HG03457 (cell line): Measurements from ENCODE around the gene HOMER3.
"Not testable (repeated sequence)": the region's sequence is repeated elsewhere in the genome, so short reads cannot be mapped to it uniquely, and the experiment has no call there.

Experiments used
- ATAC-seq: cut with Tn5 transposase; IDR thresholded peaks from one replicate; pipeline ENCODE4 v1.9.1; 2021; ENCODE audit warnings: moderate number of reproducible peaks; ENCODE audit not compliant: unreplicated experiment

The HOMER3 gene

DNA sequence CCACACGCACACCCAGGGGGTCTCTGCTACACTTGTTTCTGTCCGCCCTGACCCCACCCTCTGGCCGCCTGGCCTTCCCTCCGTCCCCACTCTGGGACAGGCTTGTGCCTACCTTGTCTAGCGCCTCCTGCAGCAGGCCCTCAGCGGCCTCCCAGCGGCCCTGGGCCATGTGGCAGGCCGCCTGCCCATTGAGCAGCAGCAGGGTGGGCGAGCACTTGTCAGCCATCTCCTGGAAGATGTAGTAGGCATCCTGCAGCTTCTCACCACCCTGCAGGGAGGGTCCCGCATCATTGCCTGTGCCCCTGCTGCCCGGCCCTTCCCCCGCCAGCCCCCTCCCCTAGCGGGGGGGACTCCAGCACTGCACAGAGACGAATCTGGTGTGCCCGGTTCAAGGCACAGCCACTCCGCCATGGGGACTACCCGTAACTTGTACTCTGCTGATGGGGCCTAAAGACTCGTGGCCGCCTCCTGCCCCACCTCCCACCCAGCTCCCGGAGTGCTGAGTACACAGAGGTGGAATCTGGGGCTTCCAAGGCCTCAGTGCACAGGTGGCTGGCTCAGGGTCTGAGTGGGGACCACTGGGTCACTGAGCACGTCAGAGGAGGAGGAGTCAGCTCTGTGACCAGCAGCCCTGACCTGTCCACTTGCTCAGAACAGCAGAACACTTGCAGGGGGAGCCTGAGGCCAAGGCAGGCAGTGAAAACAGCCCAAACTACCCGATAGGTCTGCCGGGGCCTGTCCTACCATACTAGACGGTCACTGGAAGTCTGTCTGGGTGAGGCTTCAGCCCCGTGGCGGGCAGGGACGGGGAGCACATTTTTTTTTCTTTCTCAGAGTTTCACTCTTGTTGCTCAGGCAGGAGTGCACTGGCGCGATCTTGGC, 37.6 kb downstream of the HOMER3 start:
- no peak for ATAC-seq

DNA sequence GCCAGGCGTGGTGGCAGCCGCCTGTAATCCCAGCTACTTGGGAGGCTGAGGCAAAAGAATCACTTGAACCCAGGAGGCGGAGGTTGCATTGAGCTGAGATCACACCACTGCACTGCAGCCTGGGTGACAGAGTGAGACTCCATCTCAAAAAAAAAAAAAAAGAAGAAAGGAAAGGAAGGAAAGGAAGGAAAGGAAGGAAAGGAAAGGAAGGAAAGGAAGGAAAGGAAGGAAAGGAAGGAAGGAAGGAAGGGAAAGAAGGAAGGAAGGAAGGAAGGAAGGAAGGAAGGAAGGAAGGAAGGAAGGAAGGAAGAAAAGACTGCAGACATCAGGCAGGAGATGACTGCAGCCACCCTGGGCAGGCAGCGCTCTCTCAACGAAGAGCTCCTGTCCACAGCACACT, 38.5 kb downstream of the HOMER3 start:
- ATAC-seq = not testable (repeated sequence)

DNA sequence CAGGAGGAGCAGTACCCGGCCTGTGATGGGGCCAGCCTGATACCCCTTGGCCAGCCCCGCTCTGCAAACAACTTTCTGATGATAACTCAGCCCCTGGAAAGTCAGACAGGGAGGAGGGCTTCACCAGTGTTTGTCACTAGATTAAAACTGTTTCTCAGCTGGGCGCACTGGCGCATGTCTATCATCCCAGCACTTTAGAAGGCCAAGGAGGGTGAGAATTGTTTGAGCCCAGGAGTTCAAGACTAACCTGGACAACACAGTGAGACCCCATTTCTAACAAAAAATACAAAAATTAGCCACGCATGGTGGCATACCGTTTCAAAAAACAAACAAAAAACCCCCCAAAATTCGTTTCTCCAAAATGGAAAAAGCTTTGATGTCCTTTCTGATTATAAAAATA, 39.5 kb downstream of the HOMER3 start:
- no peak for ATAC-seq

DNA sequence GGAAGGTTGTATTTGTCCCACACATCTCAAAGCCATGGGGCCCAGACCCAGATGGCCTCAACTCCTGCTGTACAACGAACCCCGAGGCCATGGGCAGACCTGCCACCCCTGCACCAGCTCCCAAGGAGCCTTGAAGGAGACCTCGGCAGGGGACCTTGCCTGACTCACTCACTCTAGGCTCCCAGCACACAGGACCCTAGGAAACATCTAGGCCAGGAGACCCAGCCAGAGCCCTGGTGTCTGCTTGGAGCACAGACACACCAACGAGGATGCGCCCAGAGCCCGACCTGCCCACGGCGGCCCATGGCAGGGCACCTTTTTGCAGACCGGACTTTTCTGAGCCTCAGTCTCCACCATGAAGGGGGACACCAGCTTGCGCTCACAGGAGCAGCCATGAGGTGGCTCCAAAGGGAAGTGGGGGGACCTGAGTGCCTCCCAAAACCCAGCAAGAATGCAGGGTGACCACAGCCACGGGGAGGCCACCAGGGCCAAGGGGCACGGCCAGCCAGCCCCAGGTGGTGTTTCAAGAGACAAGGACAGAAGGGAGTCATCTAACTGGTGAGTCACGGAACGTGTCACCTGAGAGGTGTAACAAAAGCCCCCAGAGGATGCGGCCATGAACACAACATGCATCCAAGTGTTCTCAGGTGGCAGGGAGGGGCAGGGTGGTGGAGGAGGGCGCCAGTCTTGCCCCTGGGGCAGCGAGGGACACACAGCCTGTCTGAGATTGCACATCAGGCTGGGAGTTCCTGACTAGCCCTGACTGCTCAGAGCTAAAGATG, 40.1 kb downstream of the HOMER3 start:
- ATAC-seq = no peak

DNA sequence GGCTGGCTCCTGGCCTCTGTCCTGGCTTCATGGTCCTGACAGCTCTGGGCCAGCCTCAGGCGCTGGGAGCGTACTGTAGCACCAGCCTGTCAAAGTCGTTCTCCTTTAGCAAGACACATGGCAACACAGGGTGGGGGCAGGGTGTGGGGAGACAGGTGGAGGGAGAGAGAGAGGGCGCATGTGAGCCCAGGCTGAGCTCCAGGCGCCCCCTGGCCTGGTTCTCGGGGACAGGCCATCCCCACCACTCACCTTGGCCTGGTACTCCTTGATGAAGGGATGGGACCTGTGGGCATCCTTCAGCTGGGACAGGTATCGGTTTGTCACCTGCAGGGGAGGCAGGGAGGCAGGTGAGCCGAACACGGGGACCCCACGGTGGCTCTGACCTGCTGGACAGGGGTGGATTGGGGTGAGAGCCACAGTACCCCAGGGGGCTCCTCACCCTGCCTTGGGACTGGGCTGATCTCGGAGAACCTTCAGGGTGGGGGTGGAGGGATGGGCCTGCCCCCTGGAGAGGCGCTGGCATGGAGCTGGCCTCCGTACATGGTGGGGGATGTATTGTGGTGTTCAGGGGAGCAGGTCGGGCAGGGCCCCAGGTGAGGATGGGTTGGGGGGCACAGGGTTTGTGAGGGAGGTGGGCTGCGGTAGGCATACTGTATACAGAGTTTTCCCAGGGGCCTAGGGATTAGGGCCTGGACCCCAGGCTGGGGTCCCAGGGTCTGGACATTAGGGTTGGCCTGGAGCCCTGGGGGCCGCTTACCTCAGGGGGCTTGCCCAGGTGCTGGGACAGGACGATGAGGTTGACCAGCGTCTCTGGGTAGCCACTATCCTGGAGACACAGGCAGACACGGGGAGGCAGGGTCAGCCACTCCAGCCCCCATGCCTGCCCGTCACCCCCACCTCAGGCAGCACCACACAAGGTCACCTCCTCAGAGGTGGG, 41.1 kb downstream of the HOMER3 start:
- no peak for ATAC-seq

DNA sequence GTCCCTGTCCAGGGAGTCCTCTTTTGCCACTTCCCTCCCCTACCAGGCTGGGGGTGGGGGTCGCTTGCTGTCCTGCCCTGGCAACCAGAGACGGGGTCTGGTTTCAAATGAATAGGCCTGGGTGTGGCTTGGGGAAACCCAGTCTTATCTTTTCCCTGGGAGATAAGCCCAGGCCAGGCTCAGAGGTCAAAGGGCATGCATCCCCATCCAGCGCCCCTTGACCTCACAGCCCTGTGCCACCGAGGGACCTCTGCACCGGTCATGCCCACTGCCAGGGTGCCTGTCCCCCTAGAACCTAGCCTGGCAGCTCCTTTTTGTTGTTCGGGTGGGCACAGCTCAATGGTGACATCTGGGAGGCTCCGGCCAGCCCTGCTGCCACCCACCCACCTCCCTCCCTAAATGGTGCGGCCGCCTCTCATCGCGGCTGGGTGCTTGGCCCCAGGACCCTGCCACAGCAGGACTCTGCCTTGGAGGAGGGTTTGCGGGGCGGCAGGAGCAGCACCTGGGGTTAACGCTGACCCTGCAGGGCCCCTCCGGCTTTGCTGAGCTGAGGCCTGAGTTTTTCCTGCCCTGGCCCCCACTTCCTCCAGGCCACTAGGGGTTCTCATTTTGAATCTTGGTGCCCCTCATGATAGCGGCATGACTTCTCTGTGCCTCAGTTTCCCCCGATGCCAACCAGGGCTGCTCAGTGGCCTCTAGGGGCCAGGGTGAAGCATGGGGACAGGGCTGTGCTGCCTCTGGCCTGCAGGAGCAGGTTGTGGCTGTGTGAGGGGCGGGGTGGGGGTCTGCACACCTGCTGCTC, 42.2 kb downstream of the HOMER3 start:
- no peak for ATAC-seq

DNA sequence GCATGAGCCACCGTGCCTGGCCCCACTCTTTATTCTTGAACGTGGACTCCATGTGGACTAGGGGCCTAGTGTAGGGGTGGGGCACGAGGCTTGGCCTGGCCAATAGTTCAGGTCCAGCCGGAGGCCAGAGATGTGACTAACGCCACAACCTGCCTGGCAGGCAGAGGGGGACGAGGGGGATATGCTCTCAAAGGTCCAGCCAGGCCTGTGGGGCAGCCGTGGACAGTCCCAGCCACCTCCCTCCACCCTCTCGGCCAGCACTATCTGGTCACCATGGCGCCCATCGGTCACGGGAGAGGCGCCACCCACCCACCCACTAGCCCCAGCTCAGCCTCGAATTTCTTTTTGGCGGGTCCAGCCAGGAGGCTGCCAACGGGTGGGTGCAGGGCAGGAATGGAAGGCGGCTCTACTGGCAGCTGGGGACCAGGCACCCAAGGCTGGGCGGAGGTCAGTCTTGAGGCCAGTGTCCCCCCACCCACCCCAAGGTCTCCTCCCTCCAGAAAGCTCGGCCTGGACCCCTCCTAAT, 42.9 kb downstream of the HOMER3 start:
- no peak for ATAC-seq

DNA sequence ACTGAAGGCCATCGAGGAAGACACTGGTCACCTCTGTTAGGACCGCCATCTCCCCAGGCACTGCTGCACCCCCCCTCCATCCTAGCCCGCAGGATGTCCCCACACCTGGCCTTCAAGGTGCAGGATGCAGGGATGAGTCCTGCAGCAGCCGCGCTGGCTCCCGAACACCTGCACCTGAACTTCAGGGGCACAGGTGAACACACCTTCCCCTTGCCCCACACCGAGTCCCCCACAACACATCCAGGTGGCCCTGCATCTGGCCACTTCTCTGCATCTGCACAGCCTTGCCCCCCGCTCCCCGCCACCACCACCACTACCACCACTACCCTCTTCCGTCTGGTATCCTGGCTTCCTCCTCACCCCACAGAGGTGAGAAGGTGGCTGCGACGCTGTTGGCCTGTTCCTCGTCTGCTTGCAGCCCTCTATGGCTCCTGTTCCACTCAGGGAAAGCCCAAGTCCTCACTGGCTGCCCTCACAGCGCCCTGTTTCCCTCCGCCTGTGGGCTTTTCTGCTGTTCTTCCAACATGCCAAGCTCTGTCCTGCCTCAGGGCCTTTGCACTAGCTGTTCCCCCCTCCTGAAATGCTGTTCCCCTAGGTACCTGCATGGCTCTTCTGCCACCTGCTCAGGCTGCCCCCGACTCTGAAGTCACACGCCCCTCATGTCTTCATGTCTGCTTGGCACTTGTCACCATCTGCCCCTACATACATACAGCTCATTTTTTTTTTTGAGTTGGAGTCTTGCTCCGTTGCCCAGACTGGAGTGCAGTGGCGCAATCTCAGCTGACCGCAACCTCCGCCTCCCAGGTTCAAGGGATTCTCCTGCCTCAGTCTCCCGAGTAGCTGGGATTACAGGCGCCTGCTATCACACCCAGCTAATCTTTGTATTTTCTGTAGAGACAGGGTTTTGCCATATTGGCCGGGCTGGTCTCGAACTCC, 43.7 kb downstream of the HOMER3 start:
- no peak for ATAC-seq

DNA sequence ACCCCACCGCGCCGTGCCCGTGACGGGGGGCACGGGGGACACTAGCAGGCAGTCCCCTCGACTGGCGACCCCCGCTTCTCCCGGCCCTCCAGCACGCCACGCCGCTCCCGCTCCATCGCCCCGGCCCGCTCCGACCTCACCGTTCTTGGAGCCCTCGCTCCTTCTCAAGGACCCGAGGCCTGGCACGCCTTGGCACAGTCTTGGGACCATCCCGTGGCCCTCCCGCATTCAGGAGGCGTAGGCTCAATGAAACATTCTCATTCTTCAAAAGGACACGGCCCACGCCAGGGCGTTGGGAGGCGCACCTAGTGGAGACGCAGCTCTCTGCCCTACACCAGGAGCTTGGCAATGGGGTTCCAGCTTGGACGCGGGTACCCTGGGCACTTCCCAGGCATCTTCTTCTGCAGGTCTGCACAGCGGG, 44.6 kb downstream of the HOMER3 start:
- no peak for ATAC-seq

DNA sequence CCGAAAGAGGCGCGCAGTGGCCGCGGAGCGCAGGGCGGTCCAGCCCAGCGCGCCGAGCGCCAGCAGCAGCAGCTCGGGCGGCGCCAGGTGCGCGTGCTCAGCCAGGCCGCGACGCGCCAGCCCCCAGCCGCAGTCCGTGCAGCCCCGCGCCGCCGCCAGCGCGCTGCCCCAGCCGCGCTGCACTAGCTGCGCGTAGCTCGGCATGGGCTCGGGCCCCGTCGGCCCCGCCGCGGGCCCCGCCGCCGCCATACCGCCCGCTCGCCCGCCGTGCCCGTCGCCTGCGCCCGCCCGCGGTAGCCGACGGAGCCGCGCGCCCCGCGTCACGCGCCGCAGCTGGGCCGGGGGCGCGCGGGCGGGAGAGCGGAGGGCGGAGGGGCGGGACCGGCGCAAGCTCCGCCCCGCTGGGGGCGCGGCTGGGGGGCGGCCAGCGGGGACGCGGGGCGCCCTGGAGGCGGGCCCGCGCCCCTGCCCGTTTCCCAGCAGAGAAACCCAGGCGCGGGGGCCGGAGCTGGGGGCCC, 45.1 kb downstream of the HOMER3 start, which contains the start of gene CERS1:
Gene CERS1, minus strand, starts transcription at position 335 of the 518 bp plus-strand sequence. Its CDS starts 86 bp downstream, at position 249.
- ATAC-seq = no peak

DNA sequence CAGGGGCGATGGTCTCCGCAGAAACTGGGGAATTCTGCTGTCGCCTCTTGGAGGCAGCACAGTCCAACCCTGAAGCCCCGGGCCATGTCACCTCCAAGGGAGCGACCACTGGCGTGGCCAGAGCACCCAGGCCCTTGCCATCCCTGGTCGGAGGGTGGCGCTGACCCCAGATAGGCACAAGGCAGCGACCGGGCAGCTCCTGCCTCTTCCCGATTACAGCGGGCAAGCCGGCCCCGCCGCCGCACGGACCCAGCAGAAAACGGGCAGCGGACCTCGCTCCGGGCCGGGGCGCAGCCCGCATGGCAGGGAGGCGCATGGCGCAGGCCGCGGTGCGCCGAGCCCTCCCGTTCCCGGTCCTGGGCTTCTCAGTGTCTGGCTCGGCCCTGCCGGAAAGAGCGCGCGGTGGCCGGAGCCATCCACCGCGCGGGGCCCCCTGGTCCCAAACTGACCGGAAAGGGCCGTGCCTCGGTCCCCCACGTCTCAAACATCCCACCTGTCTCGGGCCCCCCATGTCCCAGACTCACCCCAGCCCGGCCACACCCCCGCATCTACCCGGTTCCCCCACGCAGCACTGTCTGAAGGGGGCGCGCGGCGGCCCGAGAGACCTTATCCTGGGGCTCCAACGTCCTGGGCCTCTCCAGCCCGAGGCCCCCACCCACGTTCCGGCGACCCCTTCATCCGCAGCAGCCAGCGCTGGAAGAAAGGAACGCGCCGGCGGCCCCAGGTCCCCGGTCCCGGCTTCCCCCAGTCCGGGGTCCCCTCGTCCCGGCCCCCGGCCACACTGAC, 45.8 kb downstream of the HOMER3 start:
- ATAC-seq = no peak

DNA sequence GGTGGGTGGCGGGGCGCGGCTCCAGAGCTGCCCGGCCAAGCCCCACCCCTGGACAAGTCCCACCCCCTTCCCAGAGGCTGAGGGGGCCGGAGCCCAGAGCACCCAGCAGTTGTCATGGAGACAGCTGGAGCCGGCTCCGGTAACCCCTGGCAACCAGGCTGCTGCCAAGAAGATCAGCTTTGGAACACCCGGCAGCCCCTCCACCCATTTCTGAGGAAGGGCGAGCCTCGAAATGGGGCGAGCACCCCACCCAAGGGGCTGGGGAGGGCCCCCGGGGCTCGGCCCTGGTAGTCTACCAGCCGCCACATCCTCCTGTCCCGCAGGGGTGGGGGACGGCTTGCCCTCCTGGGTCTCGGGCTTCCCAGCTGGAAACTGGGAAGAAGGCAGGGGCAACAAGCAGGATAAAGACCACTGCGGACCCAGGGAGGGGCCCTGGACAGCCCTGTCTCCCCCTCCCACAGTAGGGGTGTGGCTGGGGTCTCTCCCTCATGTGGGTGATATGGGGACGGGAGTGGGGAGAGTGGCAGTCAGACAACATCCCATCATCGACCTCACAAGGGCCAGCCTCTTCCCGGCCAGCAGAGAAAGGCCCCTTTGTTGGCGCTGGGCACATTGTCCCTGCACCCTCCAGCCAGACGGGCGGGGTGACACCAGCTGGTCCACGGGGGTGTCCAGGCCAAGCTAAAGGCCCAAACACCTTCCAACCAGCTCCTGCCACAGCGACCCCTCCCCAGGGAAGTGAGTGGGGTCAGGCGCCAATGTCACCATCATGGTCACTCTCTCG, 46.6 kb downstream of the HOMER3 start:
- ATAC-seq = no peak

DNA sequence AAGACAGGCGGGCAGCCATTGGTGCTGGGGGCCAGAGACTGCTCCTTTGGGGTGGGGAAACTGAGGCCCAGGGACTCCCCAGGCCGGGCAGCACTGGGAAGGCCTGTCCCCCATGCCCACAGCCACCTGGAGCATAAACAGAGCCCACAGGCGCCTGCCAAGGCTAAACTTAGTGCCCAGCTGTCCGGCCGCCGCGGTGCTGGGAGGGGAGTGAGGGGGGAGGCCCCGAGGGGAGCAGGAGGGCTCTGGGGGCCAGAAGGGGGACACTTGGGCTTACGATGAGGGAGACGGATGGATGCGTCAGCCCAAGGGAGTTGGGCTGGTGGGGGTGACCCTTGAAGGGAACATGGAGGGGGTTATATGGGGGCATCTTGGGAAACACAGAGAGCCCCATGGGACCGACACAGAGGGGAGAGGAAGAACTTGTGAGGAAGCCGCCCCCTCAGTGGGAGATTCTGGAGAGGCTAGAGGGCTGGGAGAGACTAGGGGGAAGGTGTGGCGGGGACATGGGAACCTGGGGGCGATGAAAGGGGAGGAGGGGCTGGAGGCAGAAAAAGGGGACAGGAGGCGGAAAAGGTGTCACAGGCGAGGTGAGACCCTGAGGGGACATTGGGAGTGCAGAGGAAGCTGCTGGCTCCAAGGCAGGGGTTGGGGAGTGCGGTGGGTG, 47.3 kb downstream of the HOMER3 start:
- no peak for ATAC-seq

DNA sequence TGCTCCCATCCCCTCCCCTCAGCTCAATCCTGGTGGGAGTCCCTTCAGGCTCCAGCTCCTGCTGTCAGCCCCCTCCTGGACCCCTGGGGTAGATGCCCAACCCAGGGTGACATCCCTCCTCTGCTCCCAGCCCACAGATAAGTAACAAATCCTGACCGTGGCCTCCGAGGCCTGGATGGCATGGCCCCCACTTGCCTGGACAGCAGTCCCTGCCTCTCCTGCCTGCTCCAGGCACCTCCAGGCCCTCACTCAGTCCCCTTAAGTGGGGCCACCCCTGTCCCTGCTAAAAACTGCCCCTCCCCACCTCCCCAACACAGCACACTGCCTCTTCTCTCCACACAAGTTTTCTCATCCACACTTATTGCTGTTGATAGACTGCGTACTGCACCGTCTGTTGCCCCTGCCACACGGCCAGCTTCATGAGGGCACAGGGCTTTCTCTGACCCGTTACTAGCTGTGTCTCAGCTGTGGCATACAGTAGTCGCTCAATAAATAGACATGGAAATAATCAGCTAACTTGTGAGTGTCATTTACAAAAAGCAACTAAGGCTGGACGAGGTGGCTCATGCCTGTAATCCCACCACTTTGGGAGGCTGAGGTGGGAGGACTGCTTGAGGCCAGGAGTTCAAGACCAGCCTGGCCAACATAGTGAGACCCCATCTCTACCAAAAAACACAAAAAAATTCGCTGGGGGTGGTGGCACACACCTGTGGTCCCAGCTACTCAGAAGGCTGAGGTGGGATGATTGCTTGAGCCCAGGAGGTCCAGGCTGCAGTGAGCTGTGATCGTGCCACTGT, 50.9 kb downstream of the HOMER3 start:
- no peak for ATAC-seq

DNA sequence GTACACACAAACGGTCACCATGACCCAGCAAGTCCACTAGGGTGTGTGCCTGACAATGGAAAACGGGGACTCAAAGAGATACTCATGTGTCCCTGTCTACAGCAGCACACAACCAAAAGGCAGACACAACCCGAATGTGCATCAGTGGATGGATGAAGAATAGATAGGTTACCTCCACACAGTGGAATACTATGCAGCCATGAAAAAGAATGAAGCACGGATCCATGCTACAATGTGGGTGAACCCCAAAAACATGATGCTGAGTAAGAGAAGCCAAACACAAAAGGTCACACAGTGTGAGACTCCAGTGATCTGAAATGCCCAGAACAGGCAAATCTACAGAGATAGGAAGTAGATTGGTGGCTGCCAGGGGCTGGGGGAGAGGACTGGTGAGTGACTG, 54.0 kb downstream of the HOMER3 start:
- ATAC-seq = no peak
